Right cardiac atrium (tissue), 5 donors: ENCODE results near the gene PAWR. TPM values are rescaled to one million over a fixed set of nuclear protein-coding genes. Genes with fewer than 3 reads are reported as not detected.
A peak's percentile ranks its signal among the peaks of the same experiment; 100 is the strongest.
"Not testable (repeated sequence)": the region's sequence is repeated elsewhere in the genome, so short reads cannot be mapped to it uniquely, and the experiment has no call there.

Experiments
- ATAC-seq, 2 donors: fragments of 200-7000 bp; cut with Tn5 transposase; one replicate each; pipeline versions ENCODE4 v1.8.0 to v1.9.1; 2020; ENCODE audit warnings: moderate library complexity in 2 of 2, mild to moderate bottlenecking in 1 of 2
- DNase-seq, 3 donors: peaks; one replicate each; pipeline ENCODE4 v3.0.0-alpha.2; 2020
- H3K27ac ChIP-seq: one replicate; pipeline ENCODE4 v1.5.1; 2013; ENCODE audit warnings: mild to moderate bottlenecking, low read length, control low read depth, moderate library complexity
- H3K27me3 ChIP-seq: one replicate; pipeline ENCODE4 v1.6.1; 2013; ENCODE audit not compliant: control insufficient read depth, insufficient read depth
- H3K4me1 ChIP-seq: one replicate; pipeline ENCODE4 v1.6.1; 2013; ENCODE audit warnings: low read length; ENCODE audit not compliant: control insufficient read depth, insufficient read depth
- H3K4me3 ChIP-seq: one replicate; pipeline ENCODE4 v1.5.1; 2013; ENCODE audit warnings: low read length, control low read depth
- H3K9me3 ChIP-seq: one replicate; pipeline ENCODE4 v1.6.1; 2013; ENCODE audit warnings: low read length; ENCODE audit not compliant: control insufficient read depth
- WGBS: extraction: QIAGEN DNeasy Blood & Tissue Kit; methylation state at CpG from one replicate; pipeline ENCODE4 v1.1.7; 2013; 5-methylcytosine and 5-hydroxymethylcytosine counted together
- intact Hi-C, 4 donors: fragments of 100-400 bp; cut with DNase I; formaldehyde crosslinking; loops; one replicate each; pipeline versions ENCODE4 v1.11.0 to v1.14.0; 2022 to 2023
- polyA plus RNA-seq: library from polyadenylated mRNA; stranded (reverse); fragments of 200-250 nt; gene quantifications from one replicate; pipeline ENCODE4 v1.2.3, GENCODE V29; 2013
- total RNA-seq, 4 donors: library from RNA; stranded (reverse); fragmentation: NEBNext Ultra II Directional; extraction: Animal tissue kit (Norgen Biotek cat#: 25700); gene quantifications; one replicate each; pipeline ENCODE4 v1.2.1, GENCODE V29; 2021
- donor health status: healthy with polysubstance abuse.
- donor health status: DM: no; HTN: yes; CAD: no.
- donor health status: DM: no; HTN: no; CAD: no.
- donor health status: DM: no; HTN: yes; CAD: no; lungs with severe emphysema.
- donor health status: DM: yes; HTN: yes; CAD: no.

Gene PAWR
- total and polyA plus RNA-seq, 5 donors, result 7.1 to 18.7 (median 15.3) TPM

GRCh38 chr12:79585147-79585546 is 105.6 kb downstream of the PAWR start:
- Histone ChIP-seq H3K27me3 (no peaks in the 10 kb centered on the region), H3K4me1 (no peaks in the 10 kb centered on the region), H3K27ac (no peak overlapping the region), H3K4me3 (no peak overlapping the region), H3K9me3 (no peaks in the 10 kb centered on the region)
- intact Hi-C loops, result no loop called here
- DNase-seq (no peak), ATAC-seq (no peak)
- 96% methylated on average over 1 of the region's 1 CpG for WGBS

GRCh38 chr12:79573820-79574219 is 116.9 kb downstream of the PAWR start:
- intact Hi-C loops, result no loop called here
- 98% methylated on average over 22 of the region's 22 CpGs for WGBS
- no peaks in the 10 kb centered on the region for H3K27me3 ChIP-seq
- H3K9me3 ChIP-seq, result no peaks in the 10 kb centered on the region
- DNase-seq, result peak in 1 of 3 donors; percentile 42
- ATAC-seq, result no peak
- no peak overlapping the region for H3K27ac ChIP-seq
- H3K4me1 ChIP-seq, result no peaks in the 10 kb centered on the region
- H3K4me3 ChIP-seq, result no peak overlapping the region

GRCh38 chr12:79569679-79570078 is 121.1 kb downstream of the PAWR start:
- no peak overlapping the region for H3K27ac ChIP-seq
- H3K4me3 ChIP-seq, result no peak overlapping the region
- 94% methylated on average over 3 of the region's 3 CpGs for WGBS
- no peaks in the 10 kb centered on the region for H3K4me1 ChIP-seq
- ATAC-seq, result no peak
- H3K27me3 ChIP-seq, result no peaks in the 10 kb centered on the region
- DNase-seq, result no peak
- intact Hi-C loops, result no loop called here
- H3K9me3 ChIP-seq, result no peaks in the 10 kb centered on the region

- no peak overlapping the region for H3K27ac ChIP-seq
- DNase-seq (no peak), ATAC-seq (no peak)
- H3K9me3 ChIP-seq, result no peaks in the 10 kb centered on the region
- H3K4me1 ChIP-seq, result no peaks in the 10 kb centered on the region
- no peak overlapping the region for H3K4me3 ChIP-seq
- intact Hi-C loops, result no loop called here
- 95% methylated on average over 1 of the region's 1 CpG for WGBS
- H3K27me3 ChIP-seq, result no peaks in the 10 kb centered on the region
Observed at GRCh38 chr12:79567175-79567563, 123.6 kb downstream of the PAWR start.

GRCh38 chr12:79566452-79567174 is 124.2 kb downstream of the PAWR start:
- no peak overlapping the region for H3K4me3 ChIP-seq
- WGBS, result 75% methylated on average over 4 of the region's 4 CpGs
- H3K9me3 ChIP-seq, result no peaks in the 10 kb centered on the region
- ATAC-seq, result no peak
- intact Hi-C loops, result no loop called here
- no peak overlapping the region for H3K27ac ChIP-seq
- DNase-seq, result no peak
- no peaks in the 10 kb centered on the region for H3K4me1 ChIP-seq
- H3K27me3 ChIP-seq, result no peaks in the 10 kb centered on the region

GRCh38 chr12:79564727-79565350 is 125.9 kb downstream of the PAWR start:
- not testable (repeated sequence) for H3K27me3 ChIP-seq, H3K9me3 ChIP-seq, H3K27ac ChIP-seq, H3K4me1 ChIP-seq, H3K4me3 ChIP-seq, ATAC-seq
- intact Hi-C loops, result loop anchor here in 1 of 4 donors (5.0 kb wide), 1 partner anchor 127 kb away; the partner anchor contains the start of gene PAWR
- peak in 1 of 3 donors; percentile 49 for DNase-seq
- 98% methylated on average over 29 of the region's 29 CpGs for WGBS

GRCh38 chr12:79563021-79563740 is 127.6 kb downstream of the PAWR start:
- intact Hi-C loops, result loop anchor here in 1 of 4 donors (5.0 kb wide), 1 partner anchor 129 kb away; the partner anchor contains the start of gene PAWR
- H3K4me1 ChIP-seq, result no peaks in the 10 kb centered on the region
- 75% methylated on average over 3 of the region's 3 CpGs for WGBS
- ATAC-seq (no peak), DNase-seq (no peak)
- H3K27me3 ChIP-seq, result no peaks in the 10 kb centered on the region
- no peaks in the 10 kb centered on the region for H3K9me3 ChIP-seq
- no peak overlapping the region for H3K4me3 ChIP-seq
- H3K27ac ChIP-seq, result no peak overlapping the region

- Histone ChIP-seq H3K4me3 (no peak overlapping the region), H3K27ac (no peak overlapping the region), H3K4me1 (no peaks in the 10 kb centered on the region), H3K27me3 (no peaks in the 10 kb centered on the region), H3K9me3 (no peaks in the 10 kb centered on the region)
- intact Hi-C loops, result loop anchor here in 1 of 4 donors (5.0 kb wide), 1 partner anchor 131 kb away; the partner anchor contains the start of gene PAWR
- WGBS, result 98% methylated on average over 35 of the region's 35 CpGs
- DNase-seq, result peak in 1 of 3 donors; percentile 50
- no peak for ATAC-seq
Observed at GRCh38 chr12:79561401-79562132, 129.2 kb downstream of the PAWR start.

- no peak for ATAC-seq
- no peaks in the 10 kb centered on the region for H3K9me3 ChIP-seq
- no peaks in the 10 kb centered on the region for H3K27me3 ChIP-seq
- 76% methylated on average over 6 of the region's 6 CpGs for WGBS
- no peak overlapping the region for H3K4me3 ChIP-seq
- no peaks in the 10 kb centered on the region for H3K4me1 ChIP-seq
- no peak for DNase-seq
- intact Hi-C loops, result loop anchor here in 1 of 4 donors (5.0 kb wide), 1 partner anchor 132 kb away; the partner anchor contains the start of gene PAWR
- no peak overlapping the region for H3K27ac ChIP-seq
Observed at GRCh38 chr12:79560225-79560889, 130.4 kb downstream of the PAWR start.

- Histone ChIP-seq H3K9me3 (no peaks in the 10 kb centered on the region), H3K4me3 (no peak overlapping the region), H3K4me1 (no peaks in the 10 kb centered on the region), H3K27ac (no peak overlapping the region), H3K27me3 (no peaks in the 10 kb centered on the region)
- DNase-seq (no peak), ATAC-seq (no peak)
- WGBS, result 85% methylated on average over 2 of the region's 2 CpGs
- intact Hi-C loops, result loop anchor here (5.0 to 10.0 kb wide), 4 partner anchors 178 to 715 kb away; no protein-coding TSS in a partner anchor
Observed at GRCh38 chr12:79559591-79559990, 131.2 kb downstream of the PAWR start.
